Left hindlimb (tissue), 1 donor: ENCODE data around the gene APOO.

Experiments
- DNase-seq: peaks from one replicate; pipeline ENCODE4 v3.0.0-alpha.2; 2018

The APOO gene

DNA sequence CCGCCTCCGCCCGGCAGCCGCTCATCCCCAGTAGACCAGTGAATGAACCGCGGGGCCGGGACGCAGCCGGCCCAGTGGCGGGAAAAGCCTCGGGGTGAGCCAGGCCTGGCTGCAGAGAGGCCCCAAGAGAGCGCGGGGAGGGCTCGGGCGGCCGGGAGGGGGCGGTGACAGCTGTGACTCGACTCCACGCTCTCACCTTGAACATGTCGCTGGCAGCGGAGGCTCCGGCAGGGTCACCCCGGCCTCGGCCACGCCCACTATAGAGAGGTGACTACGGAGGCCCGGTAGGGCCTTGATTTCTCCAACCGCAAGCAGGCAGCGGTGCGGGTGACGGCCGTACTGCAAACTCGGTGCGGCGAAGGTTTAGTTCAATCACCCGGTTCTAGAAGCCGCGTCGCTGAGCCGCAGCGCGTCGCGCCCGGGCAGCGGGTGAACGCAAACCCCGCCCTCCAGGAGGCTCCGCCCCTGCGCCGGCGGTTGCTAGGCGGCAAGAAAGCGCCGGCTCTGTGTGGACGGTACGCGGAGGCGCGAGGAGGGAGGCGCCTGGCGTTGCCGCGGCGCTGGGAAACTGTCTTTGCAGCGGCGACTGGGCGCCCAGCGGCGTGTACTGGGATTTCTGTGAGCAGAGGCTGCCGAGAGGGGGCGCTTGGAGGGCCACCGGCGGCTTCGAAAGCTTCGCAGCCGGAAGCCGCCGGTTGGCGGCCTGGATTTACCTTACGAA, at the start of gene APOO, which contains the start of gene CXorf58:
TSS of gene APOO (minus strand) at position 441 of the 721 bp plus-strand sequence. CDS start at position 205, 236 bp downstream.
TSS of gene CXorf58 (plus strand) at position 509 of the 721 bp plus-strand sequence. CDS start 2,297 bp downstream, outside the sequence.
- peak; percentile 93 for DNase-seq

DNA sequence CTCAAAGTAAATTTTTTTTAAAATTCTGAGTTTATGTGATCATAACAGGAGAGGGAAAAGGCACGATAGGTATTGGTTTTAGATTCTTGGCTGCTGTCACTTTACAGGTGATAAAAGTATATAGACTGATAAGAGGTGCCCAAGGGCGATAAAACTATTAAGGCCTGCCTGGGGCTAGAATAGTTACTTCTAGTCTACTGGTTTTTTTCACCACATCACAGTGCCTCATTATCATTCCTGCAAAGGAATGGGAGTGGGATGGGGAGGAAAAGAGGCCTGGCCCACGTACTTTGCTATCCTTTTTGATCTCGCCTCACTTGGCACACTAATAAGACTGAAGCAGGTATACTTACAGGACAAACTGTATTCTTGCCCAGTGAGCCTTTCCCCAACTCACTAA, 46.7 kb upstream of the APOO start:
- no peak for DNase-seq

DNA sequence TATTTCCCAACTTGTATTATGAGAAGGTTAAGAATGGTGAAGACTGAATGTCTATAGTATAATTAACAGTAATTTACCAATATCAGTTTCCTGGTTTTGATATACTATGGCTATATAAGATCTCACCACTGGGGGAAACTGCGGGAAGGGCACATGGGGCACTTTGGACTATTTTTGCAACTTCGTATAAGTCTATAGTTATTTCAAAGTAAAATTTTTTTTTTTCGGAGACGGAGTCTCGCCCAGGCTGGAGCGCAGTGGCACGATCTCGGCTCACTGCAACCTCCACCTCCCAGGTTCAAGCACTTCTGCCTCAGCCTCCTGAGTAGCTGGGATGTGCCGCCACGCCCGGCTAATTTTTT, 46.2 kb upstream of the APOO start:
- no peak for DNase-seq

DNA sequence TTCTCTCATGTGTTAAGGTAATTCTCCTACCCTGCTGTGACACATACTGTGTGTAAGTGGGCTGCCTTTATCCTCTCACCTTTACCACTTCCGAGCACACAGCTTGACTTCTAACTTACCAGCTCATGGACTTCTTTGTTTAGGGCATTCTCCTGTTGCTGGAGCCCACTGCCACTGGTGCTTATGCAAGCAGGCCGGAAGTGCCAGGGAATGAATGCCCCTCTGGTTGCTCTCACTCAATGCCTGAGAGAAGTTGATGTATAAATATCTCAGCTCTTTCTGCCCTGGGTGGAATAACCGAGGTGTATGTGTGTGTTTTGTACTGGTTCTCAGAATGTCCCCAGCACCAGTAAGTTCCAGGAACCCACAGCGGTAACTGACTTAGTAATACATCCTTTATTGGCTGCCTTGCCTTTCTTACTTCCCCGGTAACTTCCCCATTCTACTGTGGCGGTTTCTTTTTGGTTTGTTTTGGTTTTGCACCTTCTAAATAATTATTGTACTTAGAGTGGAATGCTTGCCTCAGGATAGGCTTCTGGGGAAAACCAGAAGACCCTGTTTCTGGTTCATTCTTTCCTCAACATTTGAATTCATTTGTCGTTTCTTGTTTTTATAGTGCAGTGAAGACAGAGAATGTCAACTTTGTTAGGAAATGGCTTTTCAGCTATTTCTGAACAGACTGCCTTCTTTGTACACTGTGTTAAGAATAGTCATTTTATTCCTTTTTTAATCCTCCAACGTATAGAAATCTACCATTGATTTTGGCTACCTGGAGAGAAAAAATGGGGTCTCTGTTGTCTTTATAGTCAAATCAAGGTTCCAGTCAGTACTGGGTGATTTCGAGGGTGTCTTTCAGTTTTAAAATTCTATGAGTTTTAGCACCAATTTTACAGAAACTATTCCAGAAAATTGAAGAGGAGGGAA, 45.5 kb upstream of the APOO start:
- no peak for DNase-seq

DNA sequence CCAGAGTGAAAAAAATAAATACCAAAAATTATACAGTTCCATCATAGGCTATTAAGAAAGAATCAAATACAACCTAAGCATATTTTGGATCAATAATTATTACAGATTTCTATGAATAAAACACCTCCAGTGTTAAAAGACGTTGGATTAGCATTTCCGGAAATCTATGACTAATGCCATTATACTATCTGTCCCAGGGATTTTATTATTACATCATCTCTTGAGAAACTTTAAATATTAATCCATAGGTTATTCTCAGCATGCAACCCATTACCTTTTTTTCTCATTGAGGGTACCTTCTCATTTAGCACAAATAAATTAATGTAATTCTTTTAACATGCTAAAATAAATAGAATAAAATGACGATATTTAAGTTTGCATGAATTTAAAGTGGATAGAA, 44.7 kb upstream of the APOO start:
- no peak for DNase-seq

DNA sequence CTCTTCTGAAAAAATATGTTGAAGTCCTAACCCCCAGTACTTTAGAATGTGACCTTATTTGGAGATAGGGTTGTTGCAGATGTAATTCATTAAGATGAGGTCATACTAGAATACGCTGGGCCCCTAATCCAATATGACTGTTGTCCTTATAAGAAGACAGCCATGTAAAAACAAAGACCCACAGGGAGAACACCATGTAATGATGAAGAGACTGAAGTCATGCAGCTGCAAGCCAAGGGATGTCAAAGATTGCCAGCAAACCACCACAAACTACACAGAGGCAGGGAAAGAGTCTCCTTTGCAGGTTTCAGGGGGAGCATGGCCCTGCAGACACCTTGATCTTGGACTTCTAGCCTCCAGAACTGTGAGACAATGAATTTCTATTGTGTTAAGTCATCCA, 37.5 kb upstream of the APOO start:
- DNase-seq, result no peak

DNA sequence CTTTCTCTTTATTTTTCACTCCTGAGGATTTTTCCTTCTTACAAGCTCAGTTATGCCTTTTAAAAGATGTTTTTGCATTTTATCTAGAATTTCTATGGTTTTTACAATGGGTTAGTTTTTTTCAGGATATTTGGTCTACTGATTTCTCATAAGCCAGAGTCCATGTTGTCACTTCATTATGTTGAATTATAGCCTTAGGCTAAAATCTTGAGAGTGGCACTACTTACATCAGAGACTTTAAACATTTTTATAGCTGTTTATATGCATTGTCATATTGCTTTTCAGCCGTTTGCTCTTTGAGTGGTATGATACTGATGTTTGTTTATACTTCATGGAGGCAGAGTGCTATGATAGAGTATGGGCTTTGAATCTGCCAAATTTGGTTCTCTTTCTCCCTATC, 36.5 kb upstream of the APOO start:
- no peak for DNase-seq

DNA sequence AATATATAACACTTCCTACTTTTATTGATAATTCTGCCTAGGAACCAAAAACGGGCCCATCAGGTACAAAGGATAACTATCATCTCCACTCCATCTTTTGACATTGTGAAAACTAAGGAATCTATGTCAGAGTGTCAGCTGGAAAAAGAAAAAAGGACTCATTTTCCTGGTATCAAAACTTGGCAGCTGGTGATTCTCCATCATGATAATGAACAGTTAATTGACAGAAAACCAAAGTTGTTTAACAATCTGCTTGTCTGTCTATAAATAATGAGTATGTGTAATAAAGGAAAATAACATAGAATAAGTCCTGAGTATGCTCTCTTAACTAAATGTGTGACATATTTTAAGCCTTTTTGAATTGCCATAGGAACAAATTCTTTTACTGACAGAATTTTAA, 31.5 kb upstream of the APOO start:
- DNase-seq, result no peak

DNA sequence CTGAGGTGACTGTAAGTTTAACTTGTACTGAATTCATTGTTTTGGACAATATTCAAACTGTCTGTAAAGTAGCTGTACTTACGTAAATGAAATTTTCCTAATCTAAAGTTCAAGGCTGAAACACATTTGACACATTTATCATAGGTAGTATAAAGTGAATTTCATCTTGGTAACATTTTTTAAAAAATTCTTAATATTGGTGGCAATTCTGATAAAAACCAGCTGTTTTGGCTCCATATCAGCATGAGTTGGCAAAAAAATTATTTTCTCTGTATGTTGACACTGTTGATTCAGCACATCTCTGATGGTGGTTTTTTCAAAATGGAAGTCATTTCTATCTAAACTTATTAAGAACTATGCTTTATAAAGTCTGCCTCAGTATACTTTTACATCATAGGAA, 31.0 kb upstream of the APOO start:
- no peak for DNase-seq

DNA sequence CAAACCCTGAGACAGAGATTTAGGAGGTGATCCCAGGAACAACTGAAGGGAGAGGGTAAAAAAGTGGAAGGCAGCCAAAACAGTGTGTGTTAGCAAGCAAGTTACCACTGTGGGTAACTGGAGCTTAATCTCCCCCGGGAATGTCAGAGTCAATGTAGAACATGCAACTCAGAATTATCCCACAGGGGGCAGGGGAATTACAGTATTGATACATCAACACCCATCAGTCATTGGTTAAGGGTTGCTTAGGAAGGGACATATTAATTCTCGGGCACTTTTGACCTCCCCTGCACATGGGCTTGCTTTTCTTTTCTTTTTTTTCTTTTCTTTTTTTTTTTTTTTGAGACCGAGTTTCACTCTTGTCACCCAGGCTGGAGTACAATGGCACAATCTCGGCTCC, 29.4 kb upstream of the APOO start:
- DNase-seq, result no peak

DNA sequence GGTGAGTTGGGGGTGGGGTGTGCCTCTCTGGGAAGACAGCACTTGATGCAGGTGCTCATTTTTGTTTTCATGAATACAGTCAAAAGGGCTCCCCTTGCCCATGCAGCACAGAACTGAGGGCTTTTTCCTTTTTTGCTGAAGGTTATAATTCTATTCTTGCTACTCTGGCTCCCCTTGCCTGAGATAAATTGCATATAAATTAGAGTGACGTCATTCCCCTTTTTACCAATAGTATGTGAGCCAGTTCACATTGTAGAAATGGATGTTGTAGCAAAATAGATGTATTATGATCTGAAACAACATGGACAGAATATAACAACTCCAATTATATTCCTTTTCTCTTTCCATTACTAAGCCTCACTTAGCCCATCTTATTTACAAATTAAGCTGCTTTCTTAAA, 28.4 kb upstream of the APOO start:
- DNase-seq, result no peak

DNA sequence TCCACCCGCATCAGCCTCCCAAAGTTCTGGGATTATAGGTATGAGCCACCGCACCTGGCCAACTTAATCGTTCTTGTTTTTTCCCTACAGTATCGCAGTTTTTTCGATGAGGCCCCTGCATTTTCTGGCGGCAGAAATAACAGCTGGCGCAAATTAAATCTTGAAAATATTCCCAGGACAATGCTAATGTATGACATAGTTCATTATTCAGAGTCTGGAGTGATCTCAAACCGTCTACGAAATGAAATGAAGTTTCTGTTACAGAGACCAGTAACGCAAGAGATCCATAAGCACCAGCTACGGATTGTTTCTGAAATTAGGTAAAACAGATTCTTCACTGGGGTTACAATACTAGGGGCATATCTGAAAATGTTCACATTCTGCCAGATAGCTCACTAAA, 27.4 kb upstream of the APOO start:
- DNase-seq, result no peak

DNA sequence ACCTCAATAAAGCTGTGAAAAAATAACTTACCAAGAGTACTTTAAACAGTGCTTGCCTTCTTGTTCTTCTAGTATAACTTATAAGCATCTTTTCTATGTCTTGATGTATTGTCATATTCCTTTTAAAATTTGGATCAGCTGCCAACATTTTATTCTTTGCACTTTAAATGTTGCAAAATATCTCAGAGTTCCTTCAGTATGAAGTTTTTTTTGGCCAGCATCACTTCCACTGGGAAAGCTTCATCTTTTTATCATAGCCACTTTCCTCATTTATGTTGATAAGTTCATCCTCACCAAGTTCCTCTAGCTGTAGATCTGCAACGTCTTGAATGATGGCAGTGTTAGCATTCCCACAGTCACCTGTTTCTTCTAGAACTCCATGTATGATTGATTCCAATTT, 24.3 kb upstream of the APOO start:
- DNase-seq, result no peak

DNA sequence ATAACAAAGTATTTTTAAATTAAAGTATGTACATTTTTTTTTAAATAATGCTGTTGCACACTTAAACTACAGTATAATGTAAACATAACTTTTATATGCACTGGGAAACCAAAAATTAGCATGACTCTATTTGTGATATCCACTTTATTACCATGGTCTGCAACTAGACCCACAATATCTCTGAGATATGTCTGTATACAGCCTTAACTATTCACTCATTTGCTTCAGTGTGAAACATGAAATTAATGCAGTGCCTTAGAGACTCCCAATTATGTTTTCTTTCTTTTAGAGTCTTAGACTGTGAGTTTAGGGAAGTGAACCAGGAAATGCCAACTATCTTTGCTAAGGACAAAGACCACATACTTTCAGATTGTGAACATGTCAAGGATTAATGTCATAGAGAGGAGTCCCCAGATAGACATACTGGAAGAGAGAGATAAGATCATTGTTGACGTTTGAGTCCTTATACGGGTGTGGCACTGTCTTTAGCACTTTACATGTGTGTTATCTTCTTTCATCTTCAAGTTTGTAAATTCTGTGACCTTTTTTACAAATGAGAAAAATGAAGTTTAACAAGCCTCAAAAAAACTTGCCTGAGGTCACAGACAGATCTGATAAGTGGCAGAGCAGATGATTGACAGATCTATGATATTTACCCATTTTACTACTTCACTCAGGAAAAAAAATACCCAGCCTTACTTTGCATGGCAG, 23.3 kb upstream of the APOO start:
- DNase-seq, result no peak

DNA sequence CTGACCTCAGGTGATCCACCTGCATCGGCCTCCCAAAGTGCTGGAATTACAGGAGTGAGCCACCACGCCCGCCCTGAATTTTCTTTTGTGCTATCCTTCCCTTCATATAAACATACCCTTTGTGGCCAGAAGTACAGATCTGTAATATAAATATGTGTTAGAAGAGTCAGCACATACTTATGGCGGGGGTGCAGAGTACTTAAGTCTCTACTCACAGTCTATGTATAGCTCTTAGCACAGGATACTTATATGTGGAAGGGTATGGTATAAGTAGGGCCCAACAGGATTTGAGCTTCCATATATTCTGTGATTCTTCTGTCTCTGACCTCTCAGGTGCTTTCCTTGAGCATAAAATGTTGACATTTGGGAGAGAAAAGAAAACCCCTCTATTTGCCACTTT, 18.3 kb upstream of the APOO start:
- DNase-seq, result no peak

DNA sequence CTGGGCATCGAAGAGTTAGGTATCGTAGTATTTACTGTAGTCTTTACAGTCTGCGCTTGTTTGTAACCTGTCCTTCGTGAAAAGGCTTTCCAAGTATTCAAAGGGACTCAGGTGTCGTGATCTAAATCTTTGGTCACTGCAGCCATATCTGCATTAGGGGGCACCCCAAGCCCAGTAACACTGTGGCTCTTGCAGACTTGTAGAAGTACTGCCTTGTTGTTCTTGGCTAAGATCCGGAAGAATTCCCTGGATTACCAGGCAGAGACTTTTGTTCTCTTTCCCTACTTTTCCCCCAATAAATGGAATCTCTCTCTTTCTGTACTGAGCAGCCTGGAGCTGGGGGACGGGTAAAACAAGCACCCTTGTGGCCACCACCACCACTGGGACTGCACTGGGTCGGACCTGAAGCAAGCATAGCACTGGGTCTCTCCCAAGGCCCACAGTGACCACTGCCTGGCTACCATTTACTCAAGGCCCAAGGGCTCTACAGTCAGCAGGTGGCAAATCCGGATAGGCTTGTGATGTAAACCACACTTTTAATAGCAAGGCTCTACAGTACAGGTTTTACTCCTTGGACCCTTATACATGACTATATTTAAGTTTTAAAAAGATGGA, 12.1 kb upstream of the APOO start:
- no peak for DNase-seq

DNA sequence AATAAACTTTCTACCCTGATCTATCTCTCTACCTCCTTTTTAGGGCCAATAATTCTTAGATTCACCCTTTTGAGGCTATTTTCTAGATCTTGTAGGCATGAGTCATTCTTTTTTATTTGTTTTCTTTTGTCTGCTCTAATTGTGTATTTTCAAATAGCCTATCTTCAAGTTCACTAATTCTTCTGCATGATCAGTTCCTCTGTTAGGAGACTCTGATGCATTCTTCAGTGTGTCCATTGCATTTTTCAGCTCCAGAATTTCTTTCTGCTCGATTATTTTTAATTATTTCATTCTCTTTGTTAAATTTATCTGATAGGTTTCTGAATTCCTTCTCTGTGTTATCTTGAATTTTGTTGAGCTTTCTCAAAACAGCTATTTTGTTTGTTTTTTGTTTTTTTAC, 11.4 kb upstream of the APOO start:
- DNase-seq, result no peak

DNA sequence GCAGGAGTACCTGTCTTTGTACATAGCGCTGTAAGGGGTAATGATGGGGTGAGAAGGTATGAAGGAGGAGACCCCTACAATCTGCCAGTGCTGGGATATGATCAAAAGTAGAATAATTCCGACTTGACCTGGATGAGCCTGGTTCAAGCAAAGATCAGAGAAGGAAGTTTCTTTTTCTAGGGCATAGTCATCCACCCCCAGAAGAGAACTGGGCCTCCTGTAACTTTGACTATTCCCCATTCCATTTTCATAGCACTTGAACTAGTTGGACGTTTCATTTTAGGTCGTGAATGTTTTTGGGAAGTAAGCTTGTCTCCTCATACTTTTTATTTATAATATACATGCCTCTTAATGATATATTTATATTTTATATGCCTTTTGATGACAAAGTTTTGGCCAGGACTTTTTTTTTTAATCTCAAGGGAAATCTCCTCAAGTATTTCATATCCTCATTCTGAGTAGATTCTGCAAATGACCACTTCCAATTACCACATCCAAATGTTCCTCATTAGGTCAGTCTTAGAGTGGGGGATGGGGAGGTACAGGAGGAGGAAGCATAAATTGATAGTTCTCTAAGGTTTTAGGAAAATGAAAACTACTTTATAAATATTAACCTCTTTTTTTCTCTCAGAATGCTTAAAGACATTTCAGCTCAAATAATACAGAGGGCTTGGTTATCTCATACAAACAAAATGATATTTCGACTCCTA, 3.5 kb upstream of the APOO start:
- no peak for DNase-seq

DNA sequence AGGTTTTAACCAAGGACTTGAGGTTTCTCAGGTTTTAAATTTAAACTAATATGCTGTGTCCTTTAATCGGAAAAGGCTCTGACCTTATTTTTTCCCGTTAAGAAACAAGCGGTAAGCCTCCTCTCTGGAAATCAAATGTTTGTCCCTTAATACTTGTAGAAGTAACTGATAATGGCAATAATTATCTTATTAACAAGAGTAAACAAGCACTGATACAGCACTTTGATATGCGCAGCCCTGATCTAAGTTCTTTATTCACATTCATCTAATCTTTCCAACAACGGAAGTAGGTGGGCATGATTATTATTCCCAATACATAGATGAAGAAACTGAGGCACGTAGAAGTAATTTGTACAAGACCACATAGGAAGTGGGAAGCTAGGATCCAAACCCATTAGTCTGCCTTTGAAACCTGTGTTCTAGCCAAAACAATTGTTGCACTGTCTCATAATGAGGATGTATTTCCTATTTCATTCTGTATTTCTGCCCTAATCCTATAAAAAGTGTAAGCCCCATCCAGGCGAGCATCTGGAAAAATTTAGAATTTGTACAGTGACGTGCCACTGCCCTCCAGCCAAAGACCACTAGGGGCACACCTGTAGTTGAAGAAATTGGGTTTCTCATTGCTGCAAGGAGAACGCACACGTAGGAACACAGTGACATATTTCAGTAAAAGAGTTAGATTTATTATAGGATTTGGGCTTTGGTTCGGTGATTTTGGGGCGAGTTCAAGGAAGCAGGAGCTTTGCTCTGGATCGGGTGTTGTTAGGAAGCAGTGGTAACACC, 674 bp upstream of the APOO start:
- peak; percentile 45 for DNase-seq

DNA sequence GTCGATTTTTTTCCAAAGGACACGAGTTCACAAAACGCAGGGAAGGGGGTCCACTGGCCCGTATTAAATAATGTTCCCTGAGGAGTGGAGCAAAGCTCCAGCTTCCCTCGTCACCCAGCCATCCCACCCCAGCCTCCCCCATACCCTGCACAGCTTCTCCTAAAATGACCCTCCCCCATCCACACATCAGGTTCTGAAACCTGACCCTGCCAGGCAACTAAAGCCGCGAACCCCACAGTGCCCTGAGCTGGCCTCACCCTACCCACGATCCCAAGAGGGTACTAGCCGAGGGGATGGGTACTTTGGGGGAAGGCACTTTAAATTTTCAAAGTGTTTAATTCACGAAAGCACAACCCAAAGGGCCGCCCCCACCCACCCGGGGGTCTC, 634 bp downstream of the APOO start:
- DNase-seq, result no peak

DNA sequence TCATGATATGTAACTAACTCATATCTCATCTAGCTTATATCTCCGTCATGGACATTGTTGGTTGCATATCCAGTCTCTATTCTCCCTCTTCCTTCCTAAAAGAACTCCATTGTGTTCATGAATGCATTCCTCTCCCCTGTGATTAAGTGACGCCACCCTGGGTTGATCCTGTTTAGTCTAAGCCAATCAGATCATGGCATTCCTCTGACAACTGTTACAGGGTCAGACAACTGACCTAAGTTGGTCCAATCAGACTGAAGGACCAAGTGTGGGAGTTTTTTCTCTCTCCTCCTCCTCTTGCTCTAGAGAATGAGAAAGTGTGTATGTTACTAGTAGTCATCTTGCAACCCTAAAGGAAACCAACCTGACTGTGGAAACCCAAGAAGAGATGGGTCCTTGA, 3.6 kb downstream of the APOO start:
- no peak for DNase-seq

DNA sequence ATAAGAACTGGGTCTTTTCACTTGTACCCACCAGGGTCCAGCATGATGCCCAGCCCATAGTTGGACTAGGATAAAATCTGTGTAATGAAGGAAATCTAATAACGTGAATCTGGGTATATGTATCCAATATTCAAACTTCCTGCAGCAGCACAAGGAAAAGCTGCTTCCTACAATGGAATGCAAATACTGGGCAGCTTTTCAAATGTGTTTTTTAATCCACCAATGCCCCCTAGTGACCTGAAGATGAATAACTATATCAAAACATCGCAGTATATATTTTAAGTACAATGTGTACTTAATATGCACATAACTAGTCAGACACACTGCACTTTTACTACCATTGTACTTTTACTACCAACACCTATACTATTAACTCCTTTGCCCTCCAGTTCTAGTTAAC, 5.3 kb downstream of the APOO start:
- DNase-seq, result no peak
